K562 (cell line): Measurements from ENCODE around the gene TNK2.

Experiments used
- C11orf30 ChIP-seq: fragments of 450-650 bp; IDR thresholded peaks from 2 replicates; pipeline ENCODE4 v1.6.1; 2016; ENCODE audit warnings: low read depth, mild to moderate bottlenecking
- CTCF ChIP-seq, 3 experiments: IDR thresholded peaks in 2 of 3; conservative IDR thresholded peaks in 1 of 3; 2 replicates each; pipeline ENCODE4 v1.5.1; 2011 to 2012; ENCODE audit warnings: low read length in 3 of 3, mild to moderate bottlenecking in 3 of 3, control low read depth in 2 of 3, improper control_type of control experiment in 1 of 3, inconsistent platforms in 1 of 3, low read depth in 1 of 3, mixed read lengths in 1 of 3, moderate library complexity in 1 of 3; ENCODE audit not compliant: insufficient read depth in 2 of 3
- DACH1 ChIP-seq: fragments of 450-650 bp; IDR thresholded peaks from 2 replicates; pipeline ENCODE4 v1.6.1; 2018; ENCODE audit not compliant: partially characterized antibody
- GABPB1 ChIP-seq: sonication (generic); formaldehyde crosslinking; IDR thresholded peaks from 2 replicates; pipeline ENCODE4 v1.8.0; 2022; ENCODE audit warnings: mild to moderate bottlenecking, missing genetic modification reagents
- KDM4B ChIP-seq, 2 experiments: fragments of 450-650 bp in 1 of 2; sonication (generic) in 1 of 2; IDR thresholded peaks; 2 replicates each; pipeline ENCODE4 v1.6.1; 2016 to 2017; ENCODE audit warnings: borderline replicate concordance in 2 of 2, antibody characterized with exemption in 1 of 2, low read depth in 1 of 2, mild to moderate bottlenecking in 1 of 2
- ZNF12 ChIP-seq: sonication (generic); formaldehyde crosslinking; IDR thresholded peaks from 2 replicates; pipeline ENCODE4 v1.4.0; 2020; ENCODE audit warnings: mild to moderate bottlenecking, missing genetic modification reagents
- ZNF512 ChIP-seq: IDR thresholded peaks from 2 replicates; pipeline ENCODE4 v1.6.1; 2016; ENCODE audit warnings: missing genetic modification characterization, missing compliant biosample characterization

- TF ChIP-seq KDM4B (IDR thresholded peaks at IDR 0.05; ENCODE audit: borderline replicate concordance in 2 of 2, low read depth in 1 of 2) (no peak), CTCF (IDR thresholded peaks at IDR 0.05 in 2 of 3, conservative IDR thresholded peaks at IDR 0.05 in 1 of 3; ENCODE audit: insufficient read depth in 2 of 3, low read depth in 1 of 3, low read length in 3 of 3) (no peak), ZNF512 (tag) (no peak), ZNF12 (CRISPR knock-in tag) (no peak), DACH1 (no peak), GABPB1 (CRISPR knock-in tag) (no peak), C11orf30 (no peak)
Observed at GRCh38 chr3:195872097-195872496, 36.3 kb downstream of the TNK2 start.
